Vagina (tissue), 2 donors: ENCODE data around the gene WDR62.

ENCODE experiments used
- POLR2A ChIP-seq, 2 donors: fragments of 450-650 bp; IDR thresholded peaks; one replicate each; pipeline ENCODE4 v1.6.1; 2017; ENCODE audit warnings: antibody characterized with exemption in 2 of 2, mild to moderate bottlenecking in 2 of 2, moderate library complexity in 2 of 2
- POLR2AphosphoS5 ChIP-seq, 2 donors: sonication (generic); formaldehyde crosslinking; IDR thresholded peaks; one replicate each; pipeline ENCODE4 v1.9.0; 2017; ENCODE audit warnings: antibody characterized with exemption in 2 of 2, mild to moderate bottlenecking in 2 of 2, low read depth in 1 of 2; ENCODE audit not compliant: insufficient read depth in 1 of 2

- no peak for TF ChIP-seq POLR2A (IDR thresholded peaks at IDR 0.05)
- no peak for TF ChIP-seq POLR2AphosphoS5 (IDR thresholded peaks at IDR 0.05; ENCODE audit: insufficient read depth in 1 of 2, low read depth in 1 of 2)
Observed at GRCh38 chr19:36010402-36010801, 44.3 kb upstream of the WDR62 start.
